ENCODE data around the gene UNC13B. TPM values are rescaled to one million over a fixed set of nuclear protein-coding genes. Genes with fewer than 3 reads are reported as not detected.

The UNC13B gene
- polyA plus RNA-seq, 3 donors, result 9.9 to 21.9 (median 14.3) TPM

GRCh38 chr9:35294556-35294955 lies 132.7 kb downstream of the UNC13B start:
- H3K27ac ChIP-seq (ENCODE audit: low read depth, low read length), result no peak overlapping the region
- 85 to 87% (median 86%) methylated on average over 6 of the region's 6 CpGs for WGBS, 3 donors

- H3K27ac ChIP-seq (ENCODE audit: low read depth, low read length), result no peak overlapping the region
- WGBS, 3 donors, result 54 to 95% (median 95%) methylated on average over 13 of the region's 13 CpGs
Observed at GRCh38 chr9:35295369-35296036, 133.7 kb downstream of the UNC13B start.

GRCh38 chr9:35303567-35303966 lies 141.8 kb downstream of the UNC13B start:
- H3K27ac ChIP-seq (ENCODE audit: low read depth, low read length), result no peak overlapping the region
- 79 to 100% (median 84%) methylated on average over 1 of the region's 1 CpG for WGBS, 3 donors

GRCh38 chr9:35306283-35306682 lies 144.5 kb downstream of the UNC13B start:
- H3K27ac ChIP-seq (ENCODE audit: low read depth, low read length), result no peak overlapping the region
- WGBS, 3 donors, result 70 to 93% (median 72%) methylated on average over 1 of the region's 1 CpG

GRCh38 chr9:35308316-35308715 lies 146.5 kb downstream of the UNC13B start:
- no peak overlapping the region for H3K27ac ChIP-seq (ENCODE audit: low read depth, low read length)
- 68 to 84% (median 72%) methylated on average over 2 of the region's 2 CpGs for WGBS, 3 donors

GRCh38 chr9:35311891-35312639 lies 150.3 kb downstream of the UNC13B start:
- no peak overlapping the region for H3K27ac ChIP-seq (ENCODE audit: low read depth, low read length)
- WGBS, 3 donors, result 68 to 76% (median 75%) methylated on average over 5 of the region's 5 CpGs

- WGBS, 3 donors, result 93 to 97% (median 95%) methylated on average over 4 of the region's 4 CpGs
Observed at GRCh38 chr9:35313460-35313859, 151.7 kb downstream of the UNC13B start.

GRCh38 chr9:35313916-35314315 lies 152.1 kb downstream of the UNC13B start:
- 91 to 93% (median 93%) methylated on average over 4 of the region's 4 CpGs for WGBS, 3 donors
- H3K27ac ChIP-seq (ENCODE audit: low read depth, low read length), result no peak overlapping the region

More at GRCh38 chr9:35313460-35313859, 151.7 kb downstream of the UNC13B start:
- H3K27ac ChIP-seq (ENCODE audit: low read depth, low read length), result no peak overlapping the region

GRCh38 chr9:35318741-35319140 lies 156.9 kb downstream of the UNC13B start:
- H3K27ac ChIP-seq (ENCODE audit: low read depth, low read length), result no peak overlapping the region
- WGBS, 3 donors, result 68 to 96% (median 76%) methylated on average over 1 of the region's 1 CpG

GRCh38 chr9:35322075-35322885 lies 160.5 kb downstream of the UNC13B start:
- no peak overlapping the region for H3K27ac ChIP-seq (ENCODE audit: low read depth, low read length)
- WGBS, 3 donors, result 79 to 94% (median 80%) methylated on average over 8 of the region's 8 CpGs

GRCh38 chr9:35324966-35325365 lies 163.2 kb downstream of the UNC13B start:
- WGBS, 3 donors, result 89 to 92% (median 92%) methylated on average over 3 of the region's 3 CpGs
- H3K27ac ChIP-seq (ENCODE audit: low read depth, low read length), result no peak overlapping the region

- H3K27ac ChIP-seq (ENCODE audit: low read depth, low read length), result no peak overlapping the region
- WGBS, 3 donors, result 91 to 100% (median 97%) methylated on average over 1 of the region's 1 CpG
Observed at GRCh38 chr9:35333551-35333950, 171.7 kb downstream of the UNC13B start.

GRCh38 chr9:35335164-35335563 lies 173.4 kb downstream of the UNC13B start:
- H3K27ac ChIP-seq (ENCODE audit: low read depth, low read length), result no peak overlapping the region

- WGBS, 3 donors, result 71 to 96% (median 90%) methylated on average over 2 of the region's 2 CpGs
- H3K27ac ChIP-seq (ENCODE audit: low read depth, low read length), result no peak overlapping the region
Observed at GRCh38 chr9:35338086-35338485, 176.3 kb downstream of the UNC13B start.

GRCh38 chr9:35338561-35339274 lies 176.9 kb downstream of the UNC13B start:
- no peak overlapping the region for H3K27ac ChIP-seq (ENCODE audit: low read depth, low read length)
- 90 to 96% (median 90%) methylated on average over 6 of the region's 6 CpGs for WGBS, 3 donors

- 64 to 84% (median 82%) methylated on average over 1 of the region's 1 CpG for WGBS, 3 donors
- H3K27ac ChIP-seq (ENCODE audit: low read depth, low read length), result no peak overlapping the region
Observed at GRCh38 chr9:35340046-35340445, 178.2 kb downstream of the UNC13B start.

- H3K27ac ChIP-seq (ENCODE audit: low read depth, low read length), result no peak overlapping the region
- WGBS, 3 donors, result 65 to 90% (median 82%) methylated on average over 2 of the region's 2 CpGs
Observed at GRCh38 chr9:35341021-35341420, 179.2 kb downstream of the UNC13B start.

GRCh38 chr9:35341585-35341984 lies 179.8 kb downstream of the UNC13B start:
- 2 to 13% (median 5%) methylated on average over 5 of the region's 5 CpGs for WGBS, 3 donors
- H3K27ac ChIP-seq (ENCODE audit: low read depth, low read length), result no peak overlapping the region
